HTERT RPE-1 (cell line): Measurements from ENCODE around the gene PDGFRB.

Experiments
- in situ Hi-C: fragments of 300-500 bp; cut with MboI; formaldehyde crosslinking; loops from 4 replicates; pipeline ENCODE4 v1.14.3; 2020; ENCODE audit warnings: low sequenced_read_pairs

PDGFRB gene

DNA sequence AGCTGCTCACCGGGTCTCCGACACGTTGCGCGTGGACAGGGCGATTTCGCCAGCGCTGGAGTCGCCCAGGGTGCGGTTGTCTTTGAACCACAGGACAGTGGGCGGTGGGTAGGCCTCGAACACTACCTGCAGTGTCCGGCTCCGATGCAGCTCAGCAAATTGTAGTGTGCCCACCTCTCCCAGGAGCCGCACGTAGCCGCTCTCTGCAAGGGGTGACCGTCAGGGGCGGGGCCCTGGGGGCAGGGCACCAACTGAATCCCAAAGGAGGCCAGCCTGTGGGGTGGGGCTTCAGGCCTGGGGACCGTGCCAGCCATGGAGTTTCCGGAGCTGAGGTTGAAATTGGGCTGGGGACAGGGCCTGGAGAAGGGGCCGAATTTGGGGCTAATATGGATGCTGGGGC, 22.9 kb downstream of the PDGFRB start:
- in situ Hi-C loops = no loop called here

DNA sequence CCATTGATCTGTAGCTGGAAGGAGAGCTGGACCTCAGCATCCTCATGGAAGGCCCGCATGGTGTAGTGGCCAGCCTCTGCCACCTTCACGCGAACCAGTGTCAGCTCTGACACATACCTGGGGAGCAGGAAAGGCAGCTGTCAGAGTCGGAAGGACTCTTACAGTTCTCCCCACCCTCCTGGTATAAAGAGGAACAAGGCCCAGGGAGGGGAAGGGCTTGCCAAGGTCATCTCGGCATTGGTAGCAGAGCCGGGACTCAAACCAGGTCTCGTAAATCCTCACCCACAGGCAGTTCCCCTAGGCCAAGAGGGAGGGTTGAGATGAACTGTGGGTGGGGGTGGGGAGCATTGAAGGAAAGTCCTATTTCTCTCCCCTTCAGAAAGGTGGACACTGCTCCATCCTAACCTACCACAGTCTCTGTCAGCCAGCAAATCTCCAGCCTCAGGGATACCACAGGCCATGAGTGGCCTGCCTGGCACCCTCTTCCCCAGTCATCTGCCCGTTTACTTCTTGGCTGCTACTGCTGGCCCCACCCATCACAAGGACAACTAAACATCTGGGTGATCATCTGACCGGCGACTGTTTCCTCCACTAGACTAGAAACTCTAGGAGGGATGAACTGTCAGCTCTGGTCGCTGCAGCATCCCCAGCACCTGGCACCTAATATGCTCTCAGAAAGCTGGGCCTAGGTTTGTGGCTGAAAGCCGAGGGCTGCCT, 23.5 kb downstream of the PDGFRB start:
- in situ Hi-C loops = no loop called here

DNA sequence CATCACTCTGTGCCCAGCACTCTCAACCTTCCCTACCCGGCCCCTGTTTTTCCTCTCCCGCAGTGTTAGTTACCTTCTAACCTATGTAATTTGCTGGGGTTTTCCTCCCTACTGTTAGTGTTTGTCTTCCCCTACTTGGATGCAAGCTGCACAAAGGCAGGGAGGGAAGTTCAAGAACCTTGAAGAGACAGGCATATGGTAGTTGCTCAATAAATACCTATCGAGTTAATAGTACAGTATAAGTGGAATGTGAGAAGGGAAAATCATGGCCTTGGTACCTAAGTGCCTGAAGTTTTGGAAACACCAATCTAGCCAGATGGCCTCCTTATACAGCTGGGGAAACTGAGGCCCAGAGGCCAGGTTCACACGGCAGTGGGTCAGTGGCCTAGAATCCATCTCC, 24.2 kb downstream of the PDGFRB start:
- in situ Hi-C loops = no loop called here

DNA sequence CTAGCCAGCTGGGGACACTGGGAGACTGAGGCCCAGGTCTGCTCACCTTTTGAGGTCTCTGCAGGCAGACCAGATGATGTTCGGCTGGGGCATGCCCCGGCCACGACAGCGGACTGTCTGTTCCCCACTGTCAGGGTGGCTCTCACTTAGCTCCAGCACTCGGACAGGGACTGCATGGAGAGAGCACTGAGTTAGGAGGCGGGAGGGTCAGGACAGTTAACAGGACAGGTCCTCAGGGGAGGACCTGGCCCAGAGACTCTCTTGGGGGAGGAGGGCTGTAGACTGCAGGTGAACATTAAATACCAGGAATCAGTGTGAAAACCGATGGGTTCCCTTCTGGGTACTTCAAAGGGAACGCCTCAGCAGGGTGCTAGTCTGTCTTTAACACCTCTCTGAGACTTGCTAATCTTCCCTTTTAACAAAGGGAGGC, 25.1 kb downstream of the PDGFRB start:
- in situ Hi-C loops = no loop called here

DNA sequence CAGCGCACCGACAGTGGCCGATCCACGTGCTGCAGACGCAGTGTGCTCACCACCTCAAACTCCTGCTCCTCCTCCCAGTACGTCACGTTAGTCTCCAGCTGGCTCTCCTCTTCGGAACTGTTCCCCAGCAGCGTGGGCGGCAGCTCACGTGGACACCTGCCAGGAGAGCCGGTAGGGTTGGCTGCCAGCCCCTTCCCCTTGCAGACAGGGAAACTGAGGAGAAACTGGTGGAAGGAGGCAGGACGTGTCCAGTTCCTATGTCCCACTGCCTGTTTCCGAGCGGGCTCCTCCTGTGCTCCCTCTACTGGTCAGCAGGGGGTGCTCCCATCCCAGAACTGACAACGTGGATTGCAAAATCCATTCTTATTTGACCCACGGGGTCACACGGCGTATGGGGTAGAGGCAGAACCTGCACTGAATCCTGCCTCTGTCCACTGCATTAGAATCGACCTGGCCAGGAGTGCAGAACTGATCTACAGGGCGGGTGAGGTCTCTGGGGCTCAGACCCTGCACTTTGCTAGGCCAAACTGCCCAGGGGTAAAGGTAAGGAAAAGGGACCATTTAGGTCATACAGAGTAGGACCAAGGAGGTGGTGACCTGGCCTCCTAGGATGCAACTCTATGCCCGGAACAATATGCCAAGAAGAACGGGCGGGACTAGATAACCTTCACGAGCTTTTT, 25.7 kb downstream of the PDGFRB start:
- in situ Hi-C loops = no loop called here

DNA sequence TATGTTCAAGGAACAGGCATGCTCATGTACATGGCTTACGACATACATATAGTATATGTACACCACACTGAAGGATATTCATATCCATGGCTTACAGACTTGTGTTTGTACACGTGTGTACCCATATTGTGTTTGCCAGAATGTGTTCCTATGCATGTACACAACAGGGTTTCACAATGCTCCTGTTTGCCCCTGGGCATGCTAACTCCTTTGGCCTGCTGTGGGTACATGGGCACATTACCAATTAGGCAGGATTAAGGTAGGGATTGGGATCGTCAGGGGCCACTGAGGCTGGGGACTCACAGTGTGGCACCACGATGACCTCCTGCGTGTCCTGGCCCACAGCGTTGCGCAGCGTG, 26.2 kb downstream of the PDGFRB start:
- in situ Hi-C loops = no loop called here

DNA sequence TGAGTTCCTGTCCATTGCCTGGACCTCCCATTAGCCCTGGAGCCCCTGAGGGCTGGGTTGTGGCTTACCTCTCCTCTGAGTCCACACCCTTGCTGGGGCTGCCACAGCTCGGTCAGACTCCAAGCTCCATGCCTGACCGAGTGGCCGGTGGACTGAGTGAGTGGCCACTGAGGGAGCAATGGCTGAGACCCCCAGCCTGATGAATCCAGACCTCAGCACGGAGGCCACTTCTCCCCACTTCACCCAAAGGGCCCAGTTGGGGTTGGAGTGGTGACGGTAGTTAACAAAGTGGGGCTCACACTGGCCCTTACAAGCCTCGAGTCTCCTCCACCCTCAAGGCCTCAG, 28.8 kb downstream of the PDGFRB start:
- in situ Hi-C loops = no loop called here

DNA sequence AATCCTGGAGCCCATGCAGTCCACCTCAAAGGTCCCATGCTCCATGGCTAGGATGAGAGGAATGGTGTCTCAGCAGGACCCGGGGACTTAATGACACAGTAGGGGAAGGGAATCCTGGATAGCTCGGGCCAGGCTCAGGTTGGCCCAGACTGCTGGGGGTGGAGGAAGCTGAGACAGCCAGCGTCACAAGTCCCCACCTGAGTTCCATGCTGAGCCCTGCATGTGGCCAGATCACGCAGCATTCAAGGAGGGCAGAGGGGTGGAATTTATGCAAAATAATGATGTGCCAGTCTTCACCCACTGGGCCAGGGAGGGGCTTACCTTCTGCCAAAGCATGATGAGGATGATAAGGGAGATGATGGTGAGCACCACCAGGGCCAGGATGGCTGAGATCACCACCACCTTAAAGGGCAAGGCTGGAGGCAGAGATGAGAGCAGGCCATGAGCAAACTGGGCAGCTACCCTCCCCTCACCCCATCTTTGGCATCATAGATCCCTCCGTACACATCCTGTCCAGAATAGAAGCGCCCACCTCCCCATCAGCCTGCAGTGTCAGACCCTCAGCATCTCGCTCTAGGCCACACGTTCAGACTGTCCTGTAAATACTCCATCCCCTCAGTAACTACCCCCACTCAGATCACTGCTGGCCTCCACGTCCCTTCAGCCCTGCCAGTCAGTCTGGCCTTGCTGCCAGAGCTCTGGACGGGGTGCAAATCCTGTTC, 29.3 kb downstream of the PDGFRB start:
- in situ Hi-C loops = no loop called here

DNA sequence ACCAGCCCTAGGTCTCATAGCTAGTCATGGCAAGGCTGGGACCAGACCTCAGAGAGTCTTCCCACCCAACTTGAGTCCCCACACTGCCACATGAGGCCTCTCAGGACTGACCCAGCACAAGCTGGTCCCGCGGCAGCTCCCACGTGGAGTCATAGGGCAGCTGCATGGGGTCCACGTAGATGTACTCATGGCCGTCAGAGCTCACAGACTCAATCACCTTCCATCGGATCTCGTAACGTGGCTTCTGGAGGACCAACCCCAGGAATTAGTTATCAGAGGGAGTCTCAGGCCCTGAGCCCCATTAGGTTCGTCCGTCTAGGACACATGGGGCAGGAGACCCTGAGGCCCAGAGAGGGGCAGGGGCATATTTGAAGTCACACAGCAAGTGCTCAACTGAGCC, 30.3 kb downstream of the PDGFRB start:
- in situ Hi-C loops = no loop called here

DNA sequence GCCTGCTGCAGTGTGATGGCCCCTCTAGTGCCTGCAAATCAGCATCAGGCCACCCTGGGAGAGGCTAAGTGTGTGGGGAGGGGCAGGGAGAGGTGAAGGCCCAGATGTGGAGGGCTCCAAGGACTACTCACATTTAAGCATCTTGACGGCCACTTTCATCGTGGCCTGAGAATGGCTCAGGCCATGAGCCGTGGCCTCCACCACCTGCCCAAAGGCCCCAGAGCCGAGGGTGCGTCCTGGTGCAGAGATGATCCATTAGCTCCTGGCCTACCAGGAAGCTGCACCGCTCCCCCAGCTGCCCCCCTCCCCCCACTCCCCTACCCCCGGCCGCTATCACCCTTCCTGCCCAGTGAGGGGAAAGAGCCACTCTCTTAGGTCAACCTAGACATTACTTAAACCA, 31.0 kb downstream of the PDGFRB start:
- in situ Hi-C loops = no loop called here

DNA sequence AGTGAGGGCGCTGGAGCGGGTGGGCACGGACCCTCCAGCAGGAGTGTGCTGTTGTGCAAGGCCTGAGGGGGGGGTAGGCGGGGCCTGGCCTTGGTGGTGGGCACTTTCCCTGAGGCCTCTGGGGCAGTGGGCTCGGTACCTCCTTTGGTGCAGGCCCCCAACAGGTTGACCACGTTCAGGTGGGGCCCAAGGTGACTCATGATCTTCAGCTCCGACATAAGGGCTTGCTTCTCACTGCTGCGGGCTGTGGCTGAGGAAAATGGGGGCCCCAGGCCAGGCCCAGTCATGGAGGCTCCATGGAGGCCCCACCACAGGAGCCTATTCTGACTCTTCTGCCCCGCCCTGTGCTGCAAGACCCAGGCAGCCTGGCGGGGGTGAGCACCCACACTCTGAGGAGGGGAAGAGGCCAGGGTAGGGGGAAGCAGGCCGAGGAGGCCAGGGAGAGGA, 31.5 kb downstream of the PDGFRB start:
- in situ Hi-C loops = no loop called here

DNA sequence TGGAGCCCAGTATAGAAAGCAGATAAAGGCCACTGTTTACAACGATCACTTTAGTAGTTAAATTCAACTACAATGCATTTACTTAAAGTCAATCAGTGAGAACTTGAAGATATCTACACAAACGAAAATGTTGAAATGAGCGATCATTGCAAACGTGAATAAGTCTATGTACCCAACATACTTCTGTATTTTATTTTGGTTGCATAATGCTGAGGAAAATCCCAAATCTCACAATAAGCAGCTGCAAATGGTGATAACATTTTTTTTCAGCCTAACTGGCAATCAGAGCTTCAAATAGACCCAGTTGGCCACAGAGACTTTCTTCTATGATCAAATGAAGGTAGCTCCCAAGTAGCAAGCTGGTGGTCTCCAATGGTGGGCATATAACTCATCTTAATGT, 32.1 kb downstream of the PDGFRB start:
- in situ Hi-C loops = no loop called here

DNA sequence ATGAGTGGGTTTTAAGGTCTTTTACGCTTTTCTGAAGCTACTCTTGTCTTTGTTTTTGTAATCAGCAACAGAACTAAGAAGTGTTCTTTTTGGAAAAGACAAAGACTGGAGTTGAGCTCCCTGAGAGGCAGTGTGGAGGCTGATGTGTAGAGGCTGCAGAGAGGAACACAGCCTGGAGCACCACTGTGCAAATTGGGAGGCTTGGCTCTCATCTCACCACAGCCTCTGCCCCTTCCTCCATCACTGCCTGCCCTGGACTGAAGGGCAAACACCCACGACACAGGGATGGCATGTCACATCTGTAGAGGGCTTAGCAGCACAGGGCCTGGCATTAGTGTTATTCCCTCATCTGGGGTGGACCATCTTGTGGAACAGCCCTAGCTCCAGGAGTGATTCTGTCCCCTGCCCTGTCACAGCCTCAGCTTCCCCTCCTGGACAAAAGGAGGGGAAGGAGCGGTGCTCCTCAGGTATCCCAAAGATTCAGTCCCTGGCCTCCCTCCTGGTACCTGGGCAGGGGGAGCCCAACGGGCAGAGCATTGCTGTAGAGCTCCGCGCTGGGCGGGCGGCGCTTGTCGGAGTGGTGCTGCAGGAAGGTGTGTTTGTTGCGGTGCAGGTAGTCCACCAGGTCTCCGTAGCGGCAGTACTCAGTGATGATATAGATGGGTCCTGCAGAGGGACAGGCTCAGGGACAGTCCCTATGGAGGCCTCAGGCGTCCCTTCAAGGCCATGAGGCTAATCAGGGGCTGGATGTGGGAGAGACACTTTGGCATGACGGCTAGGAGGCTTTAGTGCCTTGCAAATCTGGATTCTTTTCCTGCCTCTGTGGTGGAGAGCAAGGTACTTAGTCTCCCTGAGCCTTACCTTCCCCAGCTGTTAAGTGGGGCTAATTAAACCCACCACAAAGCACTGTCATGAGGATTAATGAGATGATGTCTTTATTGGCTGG, 32.8 kb downstream of the PDGFRB start:
- in situ Hi-C loops = no loop called here

DNA sequence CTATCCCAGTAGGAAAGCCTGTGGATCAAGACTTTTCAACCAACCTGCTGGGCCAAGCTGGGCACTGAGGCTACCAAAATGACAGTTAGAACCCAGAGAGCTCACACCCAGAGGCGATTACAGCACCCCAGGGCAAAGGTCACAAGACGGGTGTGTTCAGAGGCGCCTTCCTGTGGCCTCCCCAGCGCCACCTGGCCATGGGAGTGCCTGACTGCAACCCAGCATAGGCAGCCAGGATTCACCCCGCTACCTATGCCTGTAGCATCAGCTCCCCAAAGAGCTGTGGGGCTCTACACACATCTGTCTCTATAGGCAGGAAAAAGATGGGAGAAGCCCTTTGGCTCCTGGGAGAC, 33.5 kb downstream of the PDGFRB start:
- in situ Hi-C loops = no loop called here

DNA sequence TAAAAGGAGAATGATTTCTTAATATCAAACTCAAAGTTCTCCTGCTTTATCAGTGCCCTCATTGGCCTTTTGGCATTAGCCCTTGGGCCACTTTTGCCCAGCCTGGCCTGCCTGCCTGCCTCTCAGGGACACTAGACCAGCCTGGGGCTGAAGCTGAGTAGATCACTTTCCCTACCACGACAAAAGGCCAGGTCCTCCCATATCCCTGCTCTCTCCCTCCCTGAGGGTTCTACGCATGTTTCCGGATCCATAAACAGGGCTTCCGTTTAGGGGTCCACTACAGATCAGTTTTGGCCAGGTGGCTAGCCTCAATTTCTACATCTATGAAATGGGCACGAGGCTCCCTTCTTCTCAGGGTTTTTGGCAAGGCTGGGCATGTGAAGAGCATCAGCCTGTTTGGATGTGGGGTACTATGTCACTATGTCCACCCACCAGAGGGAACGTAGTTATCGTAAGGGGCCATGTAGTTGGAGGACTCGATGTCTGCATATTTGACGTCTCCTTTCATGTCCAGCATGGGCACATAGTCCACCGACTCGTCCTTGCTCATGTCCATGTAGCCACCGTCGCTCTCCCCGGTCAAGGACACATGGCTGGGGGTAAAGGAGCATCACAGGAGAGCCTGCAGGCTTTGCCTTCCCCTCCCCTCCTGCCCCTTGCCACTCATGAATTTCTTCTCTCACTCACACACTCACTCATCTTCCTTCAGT, 34.0 kb downstream of the PDGFRB start:
- in situ Hi-C loops = no loop called here

DNA sequence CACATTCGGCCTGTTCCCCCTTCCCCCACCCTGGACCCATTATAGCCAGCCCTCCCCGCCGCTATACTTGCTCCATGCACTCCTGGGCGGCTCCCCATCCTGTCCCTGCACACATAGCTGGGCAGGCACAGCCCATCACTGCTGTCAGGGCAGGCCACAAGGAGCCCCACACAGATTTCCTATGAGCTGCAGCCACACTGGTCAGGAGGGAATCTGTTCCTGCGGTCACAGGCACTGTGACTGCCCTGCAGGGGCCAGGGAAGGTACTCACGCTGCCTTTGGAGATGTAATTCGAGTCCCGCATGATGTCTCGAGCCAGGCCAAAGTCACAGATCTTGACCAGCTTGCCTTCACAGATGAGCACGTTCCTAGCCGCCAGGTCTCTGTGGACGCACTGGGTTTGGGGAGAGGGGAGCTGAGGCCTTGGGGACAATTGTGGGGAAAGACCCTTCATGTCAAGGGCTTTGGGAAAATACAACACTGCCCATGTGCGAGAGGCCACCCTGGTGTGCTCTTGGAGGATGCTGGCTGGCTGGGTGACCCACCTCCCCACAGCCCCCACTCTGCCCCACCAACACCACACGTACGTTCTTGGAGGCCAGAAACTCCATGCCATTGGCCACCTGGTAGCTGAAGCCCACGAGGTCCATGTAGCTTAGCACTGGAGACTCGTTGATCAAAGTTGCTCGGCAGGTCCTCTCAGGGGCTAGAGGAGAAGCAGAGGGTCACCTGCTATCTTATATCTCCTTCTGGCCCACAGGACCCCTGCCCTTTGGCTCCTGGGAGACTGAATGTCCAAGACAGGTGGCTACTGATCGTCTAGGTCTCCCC, 34.8 kb downstream of the PDGFRB start:
- in situ Hi-C loops = no loop called here

DNA sequence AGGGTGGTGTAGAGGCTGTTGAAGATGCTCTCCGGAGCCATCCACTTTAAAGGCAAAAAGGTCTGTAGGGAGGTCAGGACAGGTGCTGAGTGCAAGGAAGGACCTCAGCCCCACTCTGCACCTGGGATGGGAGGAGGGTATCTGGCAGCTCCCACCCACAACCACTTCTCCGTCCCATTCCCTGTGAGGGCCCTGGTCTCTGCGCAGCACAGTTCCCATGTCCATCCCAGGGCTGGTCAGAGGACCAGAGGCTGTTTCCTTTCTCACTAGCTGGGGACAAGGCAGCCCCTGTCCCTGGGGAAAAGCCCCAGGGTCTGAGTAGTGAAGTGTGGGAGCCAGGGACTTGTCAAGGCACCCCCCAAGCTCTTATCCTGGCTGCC, 35.6 kb downstream of the PDGFRB start:
- in situ Hi-C loops = no loop called here

DNA sequence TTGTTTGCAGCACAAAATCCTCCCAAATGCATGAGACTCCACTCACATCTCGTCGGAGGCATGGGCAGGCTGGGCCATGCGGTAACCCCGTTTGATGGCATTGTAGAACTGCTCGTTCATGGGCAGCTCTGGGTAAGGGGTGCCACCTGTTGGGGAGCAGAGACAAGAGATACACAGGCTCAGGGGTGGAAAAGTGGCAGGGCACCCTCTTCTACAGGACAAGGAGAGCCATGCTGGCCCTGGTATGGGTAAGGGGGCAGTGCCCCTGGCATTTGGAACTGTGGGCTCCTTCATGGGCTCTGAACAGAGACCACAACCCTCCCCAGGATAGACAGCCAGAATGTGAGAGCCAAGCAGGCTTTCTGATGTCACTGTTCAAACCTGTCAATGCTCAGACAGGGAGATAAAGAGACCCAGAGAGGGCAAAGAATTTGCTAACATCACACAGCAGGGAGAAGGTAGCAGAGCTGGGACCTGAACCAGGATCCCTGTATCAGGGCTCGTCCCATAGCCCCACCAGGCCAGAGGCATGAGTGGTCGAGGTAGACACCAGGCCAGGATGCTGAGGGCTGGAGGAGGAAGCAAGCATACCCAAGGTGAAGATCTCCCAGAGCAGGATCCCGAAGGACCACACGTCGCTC, 36.1 kb downstream of the PDGFRB start:
- in situ Hi-C loops = no loop called here

DNA sequence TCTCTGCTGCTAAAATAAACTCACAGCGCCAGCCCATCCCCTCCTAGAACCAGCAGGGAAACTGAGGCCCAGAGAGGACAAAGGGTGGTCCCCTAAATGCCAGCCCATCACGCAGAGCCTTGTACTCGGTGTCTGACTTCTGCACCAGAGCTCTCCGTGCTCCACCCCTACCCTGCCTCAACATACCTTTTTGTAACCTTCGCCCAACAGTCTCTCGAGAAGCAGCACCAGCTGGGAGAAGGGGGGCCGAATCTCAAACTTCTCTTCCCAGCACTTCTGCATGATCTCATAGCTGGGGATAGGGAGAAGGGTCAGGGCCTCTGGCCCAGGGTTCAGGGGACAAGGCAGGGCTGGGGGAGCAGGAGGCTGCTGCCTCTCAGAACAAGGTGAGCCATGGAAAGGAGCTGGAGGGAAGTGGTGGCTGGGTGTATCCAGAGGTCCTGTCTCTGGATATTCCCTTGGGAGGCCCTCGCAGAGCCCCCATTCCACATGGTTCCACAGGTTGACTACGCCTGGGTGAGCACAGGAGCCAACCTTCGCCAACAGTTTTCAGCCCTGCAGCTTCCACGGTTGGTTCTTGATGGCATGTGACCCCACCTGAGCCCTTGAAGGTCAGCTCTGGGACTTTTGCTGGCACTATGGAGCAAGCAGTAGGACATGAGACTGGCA, 37.0 kb downstream of the PDGFRB start:
- in situ Hi-C loops = no loop called here
